Measurements from ENCODE around the gene TCP11.

TCP11 gene

DNA sequence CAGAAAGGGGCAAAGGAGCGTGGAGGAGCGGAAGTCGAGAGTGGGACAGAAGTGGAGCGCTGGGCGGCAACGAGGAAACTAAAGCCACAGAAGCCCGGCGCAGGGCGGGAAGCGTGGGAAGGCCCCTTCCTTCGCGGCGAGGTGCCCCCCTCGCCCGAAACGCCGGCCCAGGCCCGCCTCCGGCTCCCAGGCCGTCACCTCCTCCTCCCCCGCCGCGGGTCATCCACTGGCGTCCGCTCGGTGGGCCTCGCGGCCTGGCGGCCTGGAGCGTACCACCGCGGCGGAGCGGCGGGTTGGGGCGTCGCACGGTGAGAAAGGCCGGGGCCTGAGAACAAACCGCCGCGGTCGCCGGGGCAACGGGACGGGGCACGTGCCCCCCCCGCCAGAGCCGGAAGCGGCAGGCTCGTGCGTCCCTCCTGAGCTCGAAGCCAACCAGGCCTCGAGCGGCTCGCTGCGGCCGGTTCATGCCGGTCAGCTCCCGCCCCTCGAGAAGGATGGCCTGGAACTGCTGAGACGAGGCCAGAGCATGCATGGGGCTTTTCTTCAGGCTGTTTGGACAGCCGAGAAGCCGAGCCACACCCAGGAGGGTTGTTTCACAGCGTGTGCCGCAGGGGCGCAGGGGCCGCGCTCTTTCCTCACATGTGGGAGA, at the start of gene TCP11:
TCP11 (minus strand) TSS at position 333 of the 649 bp plus-strand sequence. CDS start 469 bp downstream, outside the sequence.
- peak in 2 of 4 experiments; percentile 7 to 31 for DNase-seq

DNA sequence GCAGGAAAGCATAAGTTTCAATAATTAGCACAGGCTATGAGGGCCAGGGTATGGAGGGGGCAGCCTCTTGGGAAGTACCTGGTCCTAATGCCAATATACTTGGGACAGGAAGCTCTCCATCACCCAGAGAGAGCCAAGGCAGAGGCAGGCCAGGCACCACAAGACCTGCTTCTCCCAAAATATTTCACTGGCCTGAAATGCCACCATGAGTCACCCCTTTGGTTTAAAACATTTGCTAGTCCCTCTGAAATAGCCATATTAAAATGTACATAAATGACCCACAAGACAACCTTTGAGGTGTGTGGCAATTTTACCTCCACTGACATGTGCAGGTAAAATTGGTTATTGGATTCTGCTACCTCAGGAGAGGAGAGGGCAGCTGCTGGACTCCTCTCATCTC, 49.2 kb upstream of the TCP11 start:
- no peak for DNase-seq

- no peak for DNase-seq
Observed at GRCh38 chr6:35188886-35189285, 47.7 kb upstream of the TCP11 start.

- no peak for DNase-seq
Observed at GRCh38 chr6:35186571-35186970, 45.4 kb upstream of the TCP11 start.

GRCh38 chr6:35185971-35186370, 44.8 kb upstream of the TCP11 start:
- DNase-seq, result no peak

- no peak for DNase-seq
Observed at GRCh38 chr6:35185302-35185681, 44.2 kb upstream of the TCP11 start.

DNA sequence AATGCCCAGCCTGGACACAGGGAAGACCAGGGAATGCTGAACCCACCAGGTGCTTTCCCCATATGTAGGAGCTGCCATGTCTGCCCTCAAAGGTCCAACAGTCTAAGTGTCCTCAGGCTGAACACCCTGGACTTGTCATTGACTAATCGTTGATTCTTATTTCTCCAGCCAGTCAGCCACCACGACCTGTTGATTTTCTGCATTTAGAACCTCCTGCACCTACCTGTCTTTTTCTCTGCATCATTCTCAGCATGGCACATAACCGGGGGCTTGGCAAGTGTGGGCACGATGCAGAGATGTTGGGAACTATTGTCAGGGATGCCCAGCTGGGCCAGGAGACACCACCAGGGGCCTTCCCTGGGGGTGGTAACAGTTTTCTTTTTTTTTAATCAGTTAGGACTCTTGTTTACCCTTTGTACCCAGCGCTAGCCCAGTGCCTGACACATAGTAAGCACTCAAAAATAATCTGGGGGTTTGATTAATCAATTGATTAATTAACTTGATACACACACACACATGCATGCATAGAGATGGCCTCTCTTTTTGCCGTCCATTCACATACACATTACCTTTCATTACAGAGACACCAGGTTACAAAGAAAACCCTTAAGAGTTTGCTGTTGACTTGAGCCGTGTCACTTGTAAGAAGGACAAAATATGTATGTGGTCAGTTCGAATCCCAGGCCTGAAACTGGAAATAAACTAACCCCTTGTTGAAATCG, 43.6 kb upstream of the TCP11 start:
- DNase-seq, result no peak

GRCh38 chr6:35183935-35184334, 42.8 kb upstream of the TCP11 start:
- no peak for DNase-seq

- no peak for DNase-seq
Observed at GRCh38 chr6:35183281-35183680, 42.1 kb upstream of the TCP11 start.

GRCh38 chr6:35181933-35182612, 40.9 kb upstream of the TCP11 start:
- DNase-seq, result no peak

- DNase-seq, result no peak
Observed at GRCh38 chr6:35181308-35181932, 40.3 kb upstream of the TCP11 start.

DNA sequence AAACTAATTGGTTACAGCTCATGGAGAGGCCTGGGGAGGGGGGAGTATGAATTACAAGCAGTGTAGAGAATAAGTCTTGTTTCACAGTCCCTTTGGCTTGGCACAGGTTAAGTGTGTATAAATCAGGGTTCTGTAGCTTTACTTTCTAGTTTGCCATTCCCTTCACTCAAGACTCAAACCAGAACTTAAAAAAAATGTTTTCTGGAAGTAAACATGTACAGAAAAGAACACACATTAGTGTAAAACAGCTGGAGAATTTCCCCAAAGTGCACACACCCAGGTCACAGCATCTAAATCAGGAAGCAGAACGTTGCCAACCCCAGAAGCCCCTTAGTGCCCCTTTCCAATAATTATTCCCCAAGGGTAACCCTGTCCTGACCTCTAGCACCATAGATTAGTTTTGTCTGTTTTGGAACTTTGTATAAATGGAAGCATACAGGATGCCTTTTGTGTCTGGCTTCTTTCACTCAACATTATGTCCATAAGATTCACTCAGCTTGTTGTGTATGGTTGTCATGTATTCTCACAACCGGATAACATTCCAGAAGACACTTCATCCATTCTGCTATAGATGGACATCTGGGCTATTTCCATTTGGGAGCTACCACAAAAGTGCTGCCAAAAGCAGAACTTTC, 38.9 kb upstream of the TCP11 start:
- no peak for DNase-seq

DNA sequence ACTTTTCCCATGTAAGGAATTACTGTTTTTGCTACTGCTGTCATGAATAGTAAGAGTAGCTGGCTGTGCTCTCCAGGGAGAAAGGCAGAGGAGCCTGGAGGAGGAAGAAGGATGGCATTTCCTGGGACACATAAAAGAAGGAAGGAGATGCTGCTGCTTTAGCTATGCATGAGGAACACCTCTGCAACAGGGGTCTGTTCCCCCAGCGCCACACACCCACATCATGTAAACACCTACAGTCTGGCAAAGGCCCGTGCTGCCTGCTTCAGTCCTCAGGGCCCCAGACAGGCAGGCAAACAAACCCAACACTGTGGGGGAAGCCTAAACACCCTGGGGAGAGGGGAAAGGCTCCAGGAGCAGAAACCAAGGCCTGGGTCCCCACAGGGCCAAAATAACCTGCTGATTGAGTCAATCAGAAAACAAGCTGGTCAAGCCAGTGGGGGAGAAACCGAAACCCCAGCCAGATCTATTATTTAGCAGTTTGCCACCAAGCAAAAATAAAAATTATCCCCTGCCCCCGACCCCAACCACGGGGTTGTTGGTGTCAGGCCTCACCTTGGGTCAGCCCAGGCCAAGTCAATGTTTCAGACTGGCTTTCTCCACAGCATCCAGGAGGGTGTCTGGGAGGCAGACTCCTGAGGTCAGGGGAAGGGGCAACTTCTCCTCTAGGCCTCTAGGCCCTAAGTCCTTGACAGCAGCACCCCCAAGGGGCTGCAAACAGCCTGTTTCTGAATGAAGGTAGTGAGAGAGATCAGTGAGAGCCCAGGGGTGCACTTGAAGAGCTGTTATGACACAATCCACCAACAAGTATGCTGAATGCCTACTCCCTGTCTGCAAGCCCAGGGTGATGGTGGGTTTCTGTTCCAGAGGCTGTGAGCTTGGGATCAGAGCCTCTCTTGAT, 38.0 kb upstream of the TCP11 start:
- no peak for DNase-seq

- DNase-seq, result no peak
Observed at GRCh38 chr6:35178012-35178411, 36.9 kb upstream of the TCP11 start.

- no peak for DNase-seq
Observed at GRCh38 chr6:35177596-35177995, 36.5 kb upstream of the TCP11 start.

- DNase-seq, result no peak
Observed at GRCh38 chr6:35177157-35177556, 36.0 kb upstream of the TCP11 start.

DNA sequence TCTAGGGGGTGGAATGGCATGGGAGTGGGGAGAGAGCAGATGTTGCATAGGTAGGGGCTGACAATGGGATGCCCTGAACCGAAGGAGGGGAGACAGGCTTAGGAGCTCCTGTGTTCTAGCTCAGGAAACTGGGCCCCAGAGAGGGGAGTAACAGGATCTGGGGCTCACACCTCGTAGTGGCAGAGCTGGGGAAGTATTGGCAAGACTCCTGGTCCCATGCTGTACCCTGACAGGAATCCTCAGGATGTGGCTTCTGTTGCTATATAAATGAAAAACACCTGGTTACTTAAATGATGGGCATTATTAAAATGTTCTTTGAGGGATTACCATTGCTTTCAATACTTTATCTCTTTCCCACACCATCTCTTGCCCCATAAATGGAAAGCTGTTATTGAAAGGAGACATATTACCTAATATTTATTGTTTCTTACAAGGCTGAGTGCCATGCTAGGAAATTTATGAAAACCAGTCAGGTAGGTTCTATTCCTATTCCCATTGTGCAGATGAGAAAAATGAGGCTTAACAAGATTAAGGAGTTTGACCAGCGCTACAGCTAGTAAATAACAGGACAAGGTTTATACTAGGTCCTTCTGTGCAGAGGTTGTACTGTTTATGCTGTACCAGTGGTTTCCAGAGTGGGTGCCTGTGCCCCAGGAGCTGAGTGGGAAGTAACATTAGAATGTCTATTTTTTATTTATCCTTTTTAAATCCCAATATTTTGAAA, 35.3 kb upstream of the TCP11 start:
- no peak for DNase-seq

DNA sequence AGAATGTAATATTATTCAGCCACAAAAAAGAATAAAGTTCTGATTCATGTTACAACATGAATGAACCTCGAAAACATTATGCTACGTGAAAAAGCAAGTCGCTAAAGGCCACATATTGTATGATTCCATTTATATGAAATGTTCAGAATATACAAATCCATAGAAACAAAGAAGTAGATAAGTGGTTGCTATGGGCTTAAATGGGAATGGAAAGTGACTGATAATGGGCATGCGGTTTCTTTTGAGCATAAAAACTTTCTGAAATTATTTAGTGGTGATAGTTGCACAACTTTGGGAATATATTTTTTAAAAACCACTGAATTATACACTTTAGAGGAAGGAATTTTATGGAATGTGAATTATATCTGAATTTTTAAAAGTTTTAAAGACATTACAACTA, 33.4 kb upstream of the TCP11 start:
- DNase-seq, result no peak

- DNase-seq, result no peak
Observed at GRCh38 chr6:35174088-35174434, 32.9 kb upstream of the TCP11 start.

GRCh38 chr6:35173427-35174087, 32.4 kb upstream of the TCP11 start:
- DNase-seq, result no peak

- no peak for DNase-seq
Observed at GRCh38 chr6:35173044-35173426, 31.9 kb upstream of the TCP11 start.
